ENCODE results near the gene OR10D3.
"Not testable (repeated sequence)": the region's sequence is repeated elsewhere in the genome, so short reads cannot be mapped to it uniquely, and the experiment has no call there.

OR10D3 gene, protein sequence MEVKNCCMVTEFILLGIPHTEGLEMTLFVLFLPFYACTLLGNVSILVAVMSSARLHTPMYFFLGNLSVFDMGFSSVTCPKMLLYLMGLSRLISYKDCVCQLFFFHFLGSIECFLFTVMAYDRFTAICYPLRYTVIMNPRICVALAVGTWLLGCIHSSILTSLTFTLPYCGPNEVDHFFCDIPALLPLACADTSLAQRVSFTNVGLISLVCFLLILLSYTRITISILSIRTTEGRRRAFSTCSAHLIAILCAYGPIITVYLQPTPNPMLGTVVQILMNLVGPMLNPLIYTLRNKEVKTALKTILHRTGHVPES

GRCh38 chr11:124183068-124183467, at the start of gene OR10D3:
Gene OR10D3, plus strand, starts transcription at chr11:124183345. Its CDS starts 1,925 bp downstream, at chr11:124185270.
- no peak for DNase-seq

- DNase-seq = no peak
Observed at GRCh38 chr11:124143034-124143433, 40.1 kb upstream of the OR10D3 start.

- DNase-seq = no peak
Observed at GRCh38 chr11:124147951-124148350, 35.2 kb upstream of the OR10D3 start.

GRCh38 chr11:124150684-124151083, 32.5 kb upstream of the OR10D3 start:
- DNase-seq = no peak

- DNase-seq = no peak
Observed at GRCh38 chr11:124152770-124153407, 30.3 kb upstream of the OR10D3 start.

DNA sequence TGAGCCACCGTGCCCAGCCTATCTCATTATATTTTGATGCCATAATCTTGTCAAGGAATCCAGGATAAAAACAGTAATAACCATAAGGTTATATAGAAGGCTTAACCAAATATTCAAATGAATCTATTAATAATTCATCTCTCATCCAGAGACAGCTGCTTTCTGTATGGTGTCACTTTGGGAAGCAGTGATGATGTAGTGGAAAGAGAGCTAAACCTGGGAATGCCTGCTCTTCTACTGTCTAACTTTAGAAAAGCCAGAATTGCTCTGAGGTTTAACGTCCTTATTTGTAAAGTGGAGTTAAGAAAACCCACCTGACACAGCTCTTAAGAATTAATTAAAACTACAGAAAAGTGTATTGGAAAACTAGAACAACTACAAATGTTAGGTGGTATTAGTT, 29.3 kb upstream of the OR10D3 start:
- DNase-seq = no peak

DNA sequence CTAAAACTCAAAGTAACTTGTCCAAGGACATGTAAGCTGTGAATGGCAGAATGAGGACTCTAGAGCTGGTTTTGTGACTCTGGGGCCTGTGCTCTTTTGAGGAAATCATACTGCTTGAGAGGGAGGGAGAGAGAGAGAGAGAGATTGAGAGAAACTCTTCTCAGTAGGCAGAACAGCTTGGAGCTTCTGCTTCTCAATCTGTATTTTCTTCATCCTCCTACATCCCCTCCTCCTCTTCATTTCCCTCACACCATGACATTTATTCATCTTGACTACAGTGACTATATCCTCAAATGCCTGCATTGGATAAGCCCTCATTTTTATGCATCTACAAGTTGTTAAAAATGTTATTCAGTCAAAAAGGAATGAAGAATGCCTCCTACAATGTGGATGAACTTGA, 23.7 kb upstream of the OR10D3 start:
- DNase-seq = no peak

DNA sequence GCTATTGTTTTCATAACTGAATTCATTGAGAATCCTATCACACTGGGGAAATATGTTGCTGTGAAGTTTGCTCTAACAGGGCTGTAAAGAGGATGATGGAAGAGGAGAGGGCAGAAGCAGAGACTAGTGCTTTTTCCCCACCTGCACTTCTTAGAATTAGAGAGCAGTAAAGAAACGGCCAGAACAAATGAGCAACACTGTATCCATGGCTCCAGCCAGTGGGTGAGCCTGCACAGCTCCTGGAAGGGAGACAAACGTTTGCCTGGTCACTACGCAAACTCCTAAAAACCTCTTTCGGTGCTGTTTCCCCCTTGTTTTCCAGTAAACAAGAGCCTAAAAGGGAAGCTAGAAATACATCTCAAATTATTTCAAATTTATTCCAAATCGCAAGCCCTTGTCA, 22.2 kb upstream of the OR10D3 start:
- no peak for DNase-seq

- DNase-seq = no peak
Observed at GRCh38 chr11:124167826-124168231, 15.3 kb upstream of the OR10D3 start.

DNA sequence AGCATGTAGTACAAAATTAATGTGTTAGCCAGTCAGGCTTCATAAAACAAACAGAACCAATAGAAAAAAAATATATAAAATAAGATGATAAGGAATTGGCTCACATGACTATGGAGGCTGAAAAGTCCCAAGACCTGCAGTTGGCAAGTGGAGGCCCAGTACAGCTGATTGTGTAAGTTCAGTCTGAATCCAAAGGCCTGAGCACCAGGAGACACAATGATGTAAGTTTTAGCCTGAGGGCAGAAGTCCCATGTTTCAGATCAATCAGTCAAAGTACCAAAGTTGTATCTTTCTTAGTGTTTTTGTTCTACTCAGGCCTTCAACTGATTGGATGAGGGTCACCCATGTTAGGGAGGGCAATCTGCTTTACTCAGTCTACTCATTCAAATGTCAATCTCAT, 14.3 kb upstream of the OR10D3 start:
- DNase-seq = no peak

GRCh38 chr11:124170315-124170714, 12.8 kb upstream of the OR10D3 start:
- not testable (repeated sequence) for DNase-seq

- no peak for DNase-seq
Observed at GRCh38 chr11:124170801-124171586, 12.2 kb upstream of the OR10D3 start.

DNA sequence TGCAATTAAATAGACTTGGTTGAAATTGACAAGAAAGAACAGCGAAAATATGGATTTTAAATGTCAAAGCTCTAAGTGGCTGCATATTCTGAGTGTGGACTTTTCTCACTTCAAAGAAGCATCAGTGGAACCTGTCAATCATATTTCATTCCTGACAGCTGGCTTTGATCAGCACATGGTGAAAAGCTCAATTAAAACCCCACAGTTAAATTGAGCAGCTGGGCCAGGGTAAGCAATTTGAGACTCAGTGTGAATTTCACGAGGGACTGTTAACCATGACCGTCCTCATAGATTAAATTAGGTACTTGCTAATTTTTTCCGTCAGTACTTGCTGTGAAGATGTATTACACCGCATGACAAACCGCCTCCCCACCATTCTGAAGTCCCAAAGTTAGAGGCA, 11.0 kb upstream of the OR10D3 start:
- DNase-seq = no peak

- no peak for DNase-seq
Observed at GRCh38 chr11:124172599-124172998, 10.5 kb upstream of the OR10D3 start.

DNA sequence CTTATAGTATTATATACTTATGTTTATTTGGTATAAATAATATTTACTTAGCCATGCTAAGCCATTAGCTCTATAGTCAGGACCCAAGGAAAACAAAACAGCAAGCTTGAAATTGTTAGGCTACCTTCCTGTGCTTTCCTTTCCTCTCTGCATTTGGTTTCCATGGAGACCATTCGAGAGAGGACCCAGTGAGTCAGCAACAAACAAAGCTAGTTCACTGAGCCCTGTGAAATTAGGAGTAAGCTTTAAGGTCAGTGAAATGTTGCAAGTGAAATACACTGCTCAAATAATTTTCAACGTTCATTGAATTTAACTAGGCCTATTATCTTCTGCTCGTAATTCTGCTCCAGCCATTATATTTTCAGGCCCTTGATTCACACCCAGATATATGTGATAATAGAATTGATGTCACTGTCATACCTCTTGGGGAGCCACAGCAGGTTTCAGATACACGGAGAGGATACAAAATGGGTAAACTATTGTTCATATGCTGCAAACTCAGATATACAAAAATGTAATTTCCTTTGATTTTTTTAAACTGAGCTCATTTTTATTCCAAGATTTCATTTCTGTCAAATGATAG, 9.1 kb upstream of the OR10D3 start:
- no peak for DNase-seq

GRCh38 chr11:124176925-124177715, 6.0 kb upstream of the OR10D3 start:
- DNase-seq = no peak

- no peak for DNase-seq
Observed at GRCh38 chr11:124179310-124179709, 3.8 kb upstream of the OR10D3 start.

- no peak for DNase-seq
Observed at GRCh38 chr11:124190298-124191139, 7.4 kb downstream of the OR10D3 start.

DNA sequence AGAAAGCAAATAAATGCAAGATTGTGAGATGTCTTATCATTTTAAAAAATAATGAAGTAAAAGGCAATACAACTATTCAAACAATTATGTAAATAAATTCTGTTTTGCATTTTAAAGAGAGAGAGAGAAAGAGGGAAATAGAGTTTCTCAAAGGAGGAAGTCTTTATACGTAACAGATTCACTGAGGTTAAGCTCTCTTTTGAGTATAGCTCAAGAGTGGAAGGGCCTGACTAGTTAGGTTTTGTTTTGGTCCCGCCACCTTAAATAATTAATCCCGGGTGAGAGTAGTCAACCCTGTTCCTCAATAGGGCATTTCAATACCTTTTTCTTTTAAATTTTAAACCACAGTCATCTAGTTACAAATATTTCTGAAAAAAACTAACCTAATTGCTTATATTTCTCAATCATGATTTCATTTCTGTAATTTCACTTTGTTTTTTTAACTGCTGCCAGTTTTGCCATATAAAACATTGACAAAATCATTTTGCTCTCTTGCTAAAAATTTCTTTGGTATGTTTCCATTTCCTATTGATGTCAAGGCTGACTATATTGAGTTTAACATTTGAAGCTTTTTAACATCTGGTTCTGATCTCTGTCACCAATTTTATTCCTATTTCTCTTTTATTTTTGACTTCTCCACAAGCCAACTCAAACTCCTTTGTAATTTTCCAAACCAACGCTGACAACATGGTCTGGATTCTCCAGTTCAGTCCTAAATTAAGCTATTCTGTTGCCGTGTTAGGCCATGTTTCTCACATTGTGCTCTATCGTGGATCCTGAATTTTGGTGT, 10.3 kb downstream of the OR10D3 start:
- no peak for DNase-seq

DNA sequence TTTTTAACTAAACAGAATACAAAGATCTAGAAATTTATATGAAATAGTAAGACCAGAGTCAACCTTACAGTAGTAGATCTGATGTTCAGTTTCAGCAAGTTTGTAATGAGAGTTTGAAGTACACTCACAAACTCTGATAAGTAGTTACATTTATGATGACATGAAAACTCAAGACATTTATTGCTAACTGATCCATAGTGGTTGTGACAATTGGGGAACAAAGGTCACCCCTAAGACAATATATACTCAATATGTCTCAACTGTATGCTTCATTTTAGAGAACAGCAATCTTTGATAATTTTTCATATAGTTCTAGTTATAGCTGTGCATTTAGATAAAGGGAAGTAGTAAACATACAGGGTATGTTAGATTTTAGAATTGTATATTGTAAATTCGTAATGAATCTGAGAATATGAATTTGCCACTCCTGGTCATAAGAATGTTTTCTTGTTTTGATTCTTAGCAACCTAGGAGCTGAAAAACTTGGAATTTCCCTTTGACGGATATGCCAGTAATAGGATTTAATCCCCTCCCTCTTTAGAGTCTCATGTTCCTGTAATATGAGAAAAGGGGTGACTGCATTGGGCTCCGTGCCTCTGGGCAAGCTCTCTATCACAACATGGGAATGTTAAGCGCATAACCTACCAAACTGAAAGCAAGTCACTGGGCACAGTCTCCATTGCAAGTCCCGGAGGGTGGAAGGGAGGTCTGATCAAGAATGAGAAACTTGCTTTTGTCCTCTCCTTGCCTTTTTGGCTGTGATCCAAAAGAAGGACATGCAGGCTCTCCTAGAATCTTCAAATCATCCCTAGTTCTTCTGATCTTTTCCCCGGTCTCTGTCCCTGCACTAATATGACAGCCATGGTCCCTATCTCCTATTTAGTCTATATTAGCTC, 11.4 kb downstream of the OR10D3 start:
- no peak for DNase-seq

All from activated effector memory CD4-positive, alpha-beta T cell treated with anti-CD3 and anti-CD28 coated beads, Interleukin-2, amount 50 U/mL, for 16 hours (primary cell).